ENCODE data around the gene POU2F2.

DNA sequence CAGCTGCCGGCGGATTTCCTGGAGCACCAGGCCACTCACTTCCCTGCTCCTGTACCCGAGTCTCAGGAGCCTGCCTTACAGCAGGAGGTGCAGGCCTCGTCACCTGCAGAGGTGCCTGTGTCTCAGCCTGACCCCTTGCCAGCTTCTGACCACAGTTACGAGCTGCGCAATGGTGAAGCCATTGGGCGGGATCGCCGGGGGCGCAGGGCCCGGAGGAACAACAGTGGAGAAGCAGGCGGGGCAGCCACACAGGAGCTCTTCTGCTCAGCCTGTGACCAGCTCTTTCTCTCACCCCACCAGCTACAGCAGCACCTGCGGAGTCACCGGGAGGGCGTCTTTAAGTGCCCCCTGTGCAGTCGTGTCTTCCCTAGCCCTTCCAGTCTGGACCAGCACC lies 53.0 kb downstream of the POU2F2 start:
- TF ChIP-seq CTCF (IDR thresholded peaks at IDR 0.05) (no peak), POLR2A (IDR thresholded peaks at IDR 0.05) (no peak)

All from adrenal gland (tissue), 5 donors.